Measurements from ENCODE around the gene NXPE3. TPM values are rescaled to one million over a fixed set of nuclear protein-coding genes. Genes with fewer than 3 reads are reported as not detected.
A peak's percentile ranks its signal among the peaks of the same experiment; 100 is the strongest.

The NXPE3 gene
- total RNA-seq, 3 donors from 2014 or later = 7.7 to 21.6 (median 17.0) TPM

GRCh38 chr3:101778385-101779046 is 495 bp upstream of the NXPE3 start:
- intact Hi-C loops (cut with DNase I; ENCODE audit: low total_unique reads) = no loop called here
- Histone ChIP-seq H3K4me1 (no peaks in the 10 kb centered on the region), H3K9me3 (no peaks in the 10 kb centered on the region), H3K36me3 (no peaks in the 10 kb centered on the region), H3K27ac (peak overlapping the region; percentile 84 to 89), H3K4me3 (peak overlapping the region; percentile 75 to 86 (median 86)), H3K27me3 (no peaks in the 10 kb centered on the region)
- no peak for DNase-seq (ENCODE audit: low spot score in 2 of 2)
- peak in 1 of 3 donors; percentile 38 for TF ChIP-seq POLR2AphosphoS5 (IDR thresholded peaks at IDR 0.05)
- no peak for TF ChIP-seq CTCF (IDR thresholded peaks at IDR 0.05)
- no peak for TF ChIP-seq POLR2A (IDR thresholded peaks at IDR 0.05)

GRCh38 chr3:101779822-101780381 is 891 bp downstream of the NXPE3 start:
- Histone ChIP-seq H3K4me1 (no peaks in the 10 kb centered on the region), H3K36me3 (no peaks in the 10 kb centered on the region), H3K9me3 (no peaks in the 10 kb centered on the region), H3K4me3 (peak overlapping the region; percentile 75 to 86 (median 86)), H3K27ac (peak overlapping the region; percentile 84 to 89), H3K27me3 (no peaks in the 10 kb centered on the region)
- no peak for DNase-seq (ENCODE audit: low spot score in 2 of 2)
- intact Hi-C loops (cut with DNase I; ENCODE audit: low total_unique reads) = no loop called here
- TF ChIP-seq POLR2AphosphoS5 (IDR thresholded peaks at IDR 0.05) (no peak), CTCF (IDR thresholded peaks at IDR 0.05) (no peak), POLR2A (IDR thresholded peaks at IDR 0.05) (no peak)

GRCh38 chr3:101780661-101781060 is 1.6 kb downstream of the NXPE3 start:
- intact Hi-C loops (cut with DNase I; ENCODE audit: low total_unique reads) = no loop called here
- no peak for DNase-seq (ENCODE audit: low spot score in 2 of 2)
- H3K36me3 ChIP-seq = no peaks in the 10 kb centered on the region
- no peaks in the 10 kb centered on the region for H3K9me3 ChIP-seq
- no peak overlapping the region for H3K27ac ChIP-seq
- TF ChIP-seq CTCF (IDR thresholded peaks at IDR 0.05) (no peak), POLR2AphosphoS5 (IDR thresholded peaks at IDR 0.05) (no peak), POLR2A (IDR thresholded peaks at IDR 0.05) (no peak)
- H3K4me1 ChIP-seq = no peaks in the 10 kb centered on the region
- H3K4me3 ChIP-seq = peak overlapping the region in 1 of 3 donors; percentile 86
- H3K27me3 ChIP-seq = no peaks in the 10 kb centered on the region

- TF ChIP-seq POLR2A (IDR thresholded peaks at IDR 0.05) = no peak
- no peak for TF ChIP-seq POLR2AphosphoS5 (IDR thresholded peaks at IDR 0.05)
- TF ChIP-seq CTCF (IDR thresholded peaks at IDR 0.05) = no peak
- DNase-seq (ENCODE audit: low spot score in 2 of 2) = no peak
- H3K36me3 ChIP-seq = no peaks in the 10 kb centered on the region
- intact Hi-C loops (cut with DNase I; ENCODE audit: low total_unique reads) = no loop called here
- H3K4me1 ChIP-seq = no peaks in the 10 kb centered on the region
- no peaks in the 10 kb centered on the region for H3K27me3 ChIP-seq
- no peak overlapping the region for H3K4me3 ChIP-seq
- no peaks in the 10 kb centered on the region for H3K9me3 ChIP-seq
- H3K27ac ChIP-seq = no peak overlapping the region
Measured at GRCh38 chr3:101781166-101781565, 2.2 kb downstream of the NXPE3 start.

GRCh38 chr3:101784855-101785613 is 6.0 kb downstream of the NXPE3 start:
- Histone ChIP-seq H3K4me3 (peak overlapping the region in 1 of 3 donors; percentile 15), H3K27ac (peak overlapping the region in 1 of 2 donors; percentile 52), H3K36me3 (peaks cover 5% of the 10 kb centered on the region), H3K4me1 (no peaks in the 10 kb centered on the region), H3K27me3 (no peaks in the 10 kb centered on the region), H3K9me3 (no peaks in the 10 kb centered on the region)
- no peak for DNase-seq (ENCODE audit: low spot score in 2 of 2)
- intact Hi-C loops (cut with DNase I; ENCODE audit: low total_unique reads) = no loop called here
- TF ChIP-seq CTCF (IDR thresholded peaks at IDR 0.05) = no peak
- no peak for TF ChIP-seq POLR2AphosphoS5 (IDR thresholded peaks at IDR 0.05)
- TF ChIP-seq POLR2A (IDR thresholded peaks at IDR 0.05) = no peak
